Mesendoderm (in vitro differentiated cells): Measurements from ENCODE around the gene DSE.

Source experiments
- DNase-seq: peaks from one replicate; pipeline ENCODE4 v3.0.0; 2013
- H2AK5ac ChIP-seq: 2 replicates; pipeline ENCODE4 v1.6.1; 2013; ENCODE audit warnings: low read length, inconsistent platforms
- H2BK120ac ChIP-seq: 2 replicates; pipeline ENCODE4 v1.6.1; 2013; ENCODE audit warnings: low read depth, mild to moderate bottlenecking, low read length, moderate library complexity, mixed read lengths
- H2BK15ac ChIP-seq: replicated peaks from 2 replicates; pipeline ENCODE4 v1.6.1; 2013; ENCODE audit warnings: low read depth, mild to moderate bottlenecking, moderate library complexity
- H2BK5ac ChIP-seq: 2 replicates; pipeline ENCODE4 v1.6.1; 2013; ENCODE audit warnings: low read length, inconsistent platforms
- H3K18ac ChIP-seq: 2 replicates; pipeline ENCODE4 v1.6.1; 2013; ENCODE audit warnings: mild to moderate bottlenecking, low read length, mixed read lengths
- H3K23ac ChIP-seq: one replicate; pipeline ENCODE4 v1.6.1; 2013; ENCODE audit warnings: low read length
- H3K27ac ChIP-seq: 2 replicates; pipeline ENCODE4 v1.5.1; 2013; ENCODE audit warnings: low read depth, mild to moderate bottlenecking, inconsistent platforms, low read length, moderate library complexity
- H3K27me3 ChIP-seq: 2 replicates; pipeline ENCODE4 v1.6.1; 2013; ENCODE audit warnings: low read length, control low read depth, mild to moderate bottlenecking, inconsistent platforms; ENCODE audit not compliant: insufficient read depth, poor library complexity
- H3K36me3 ChIP-seq: 2 replicates; pipeline ENCODE4 v1.6.1; 2013; ENCODE audit warnings: low read length, inconsistent platforms; ENCODE audit not compliant: control insufficient read depth, insufficient read depth
- H3K4ac ChIP-seq: one replicate; pipeline ENCODE4 v1.6.1; 2013; ENCODE audit warnings: low read depth, mild to moderate bottlenecking, low read length, moderate library complexity
- H3K4me1 ChIP-seq: 2 replicates; pipeline ENCODE4 v1.6.1; 2013; ENCODE audit warnings: low read depth, low read length, inconsistent platforms; ENCODE audit not compliant: control insufficient read depth
- H3K4me2 ChIP-seq: 2 replicates; pipeline ENCODE4 v1.6.1; 2013; ENCODE audit warnings: low read length
- H3K4me3 ChIP-seq: 2 replicates; pipeline ENCODE4 v1.5.1; 2013; ENCODE audit warnings: mild to moderate bottlenecking, low read length
- H3K56ac ChIP-seq: one replicate; pipeline ENCODE4 v1.6.1; 2013; ENCODE audit warnings: low read length
- H3K79me1 ChIP-seq: 2 replicates; pipeline ENCODE4 v1.6.1; 2013; ENCODE audit warnings: low read length, inconsistent platforms
- H3K79me2 ChIP-seq: 2 replicates; pipeline ENCODE4 v1.6.1; 2013; ENCODE audit warnings: mild to moderate bottlenecking, low read length; ENCODE audit not compliant: control insufficient read depth, insufficient read depth
- H3K9ac ChIP-seq: 2 replicates; pipeline ENCODE4 v1.6.1; 2013; ENCODE audit warnings: low read length, inconsistent platforms
- H4K5ac ChIP-seq: one replicate; pipeline ENCODE4 v1.6.1; 2013; ENCODE audit warnings: low read length
- H4K8ac ChIP-seq: one replicate; pipeline ENCODE4 v1.6.1; 2013; ENCODE audit warnings: low read depth, mild to moderate bottlenecking, control low read depth, low read length, moderate library complexity
- WGBS: extraction: QIAGEN DNeasy Blood & Tissue Kit; methylation state at CpG from one replicate; pipeline ENCODE4 v1.1.7; 2013; ENCODE audit warnings: low lambda C conversion rate, missing lambda C conversion rate; ENCODE audit not compliant: insufficient coverage; ENCODE audit errors: extremely low coverage; 5-methylcytosine and 5-hydroxymethylcytosine counted together

Gene DSE

DNA sequence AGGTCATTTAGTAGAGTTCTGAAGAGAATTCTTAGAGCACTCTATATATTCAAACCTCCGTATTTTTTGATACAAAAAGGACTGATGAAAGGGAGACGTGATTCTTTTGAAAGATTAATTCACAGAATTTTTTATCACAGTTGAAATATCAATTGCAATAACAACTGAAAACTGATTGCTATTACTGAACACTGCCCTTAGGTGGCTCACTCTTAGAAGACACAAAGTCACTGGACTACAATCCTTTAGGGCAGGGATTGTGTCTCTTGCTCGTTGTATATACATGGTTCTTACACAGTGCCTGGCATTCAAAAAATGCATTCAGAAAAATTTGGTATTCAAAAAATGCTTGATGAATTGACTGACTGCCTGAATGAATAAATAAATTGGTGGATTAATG lies 73.3 kb downstream of the DSE start:
- DNase-seq: peak; percentile 40
- Histone ChIP-seq H3K36me3 (no peaks in the 10 kb centered on the region), H4K5ac (no peak overlapping the region), H4K8ac (no peak overlapping the region), H2BK120ac (no peak overlapping the region), H3K27me3 (no peaks in the 10 kb centered on the region), H3K4me3 (no peak overlapping the region), H2BK5ac (no peak overlapping the region), H2AK5ac (no peak overlapping the region), H3K27ac (no peak overlapping the region), H3K18ac (no peak overlapping the region), H3K79me1 (no peaks in the 10 kb centered on the region), H2BK15ac (no peak overlapping the region), H3K56ac (no peak overlapping the region), H3K23ac (no peak overlapping the region), H3K4me1 (no peaks in the 10 kb centered on the region), H3K79me2 (no peaks in the 10 kb centered on the region), H3K4me2 (no peak overlapping the region), H3K9ac (no peak overlapping the region), H3K4ac (no peak overlapping the region)
- WGBS: no CpG with 5 or more reads among the region's 3 CpGs

DNA sequence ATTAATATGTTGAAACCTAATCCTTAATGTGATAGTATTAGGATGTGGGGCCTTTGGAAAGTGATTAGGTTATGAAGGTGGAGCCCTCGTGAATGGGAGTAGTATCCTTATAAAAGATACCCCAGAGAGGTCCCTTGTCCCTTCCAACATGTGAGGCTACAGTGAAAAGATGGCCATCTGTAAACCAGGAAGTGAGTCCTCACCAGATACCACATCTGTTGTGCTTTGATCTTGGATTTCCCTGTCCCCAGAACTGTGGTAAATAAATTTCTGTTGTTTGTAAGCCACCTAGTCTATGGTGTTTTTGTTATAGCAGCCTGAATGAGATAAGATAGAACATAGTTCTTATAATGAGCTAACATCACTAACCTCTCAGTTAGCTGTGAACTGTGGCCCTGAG lies 73.8 kb downstream of the DSE start:
- no CpG with 5 or more reads among the region's 1 CpG for WGBS
- no peak for DNase-seq
- H3K27ac ChIP-seq: no peak overlapping the region

DNA sequence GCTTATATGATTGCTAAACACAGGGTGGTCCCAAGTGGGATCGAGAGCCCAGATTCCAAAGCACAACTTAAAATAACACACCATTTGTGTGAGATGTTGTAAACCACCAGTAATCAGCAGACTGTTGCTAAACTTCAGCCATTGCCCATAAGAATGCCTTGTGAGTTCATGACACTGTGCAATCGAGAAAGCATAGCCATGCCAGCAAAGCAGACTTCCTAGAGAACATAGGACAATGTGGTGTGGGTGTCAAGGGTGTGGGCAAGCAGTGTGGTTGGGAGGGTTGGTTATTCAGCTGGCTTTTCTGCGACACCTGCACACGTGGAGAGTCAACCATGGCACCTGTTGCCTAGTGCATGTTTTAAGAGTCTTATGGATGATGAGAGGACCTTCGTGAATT lies 74.4 kb downstream of the DSE start:
- H3K18ac ChIP-seq: no peak overlapping the region
- H3K4me2 ChIP-seq: no peak overlapping the region
- no peak overlapping the region for H2BK15ac ChIP-seq
- H4K8ac ChIP-seq: no peak overlapping the region
- H3K79me1 ChIP-seq: no peaks in the 10 kb centered on the region
- H3K4ac ChIP-seq: no peak overlapping the region
- no peaks in the 10 kb centered on the region for H3K36me3 ChIP-seq
- H3K4me1 ChIP-seq: no peaks in the 10 kb centered on the region
- H3K56ac ChIP-seq: no peak overlapping the region
- no CpG with 5 or more reads among the region's 5 CpGs for WGBS
- no peaks in the 10 kb centered on the region for H3K27me3 ChIP-seq
- no peak overlapping the region for H3K27ac ChIP-seq
- H3K9ac ChIP-seq: no peak overlapping the region
- H2BK5ac ChIP-seq: no peak overlapping the region
- H3K4me3 ChIP-seq: no peak overlapping the region
- no peak overlapping the region for H3K23ac ChIP-seq
- DNase-seq: no peak
- H2AK5ac ChIP-seq: no peak overlapping the region
- H2BK120ac ChIP-seq: no peak overlapping the region
- no peaks in the 10 kb centered on the region for H3K79me2 ChIP-seq
- no peak overlapping the region for H4K5ac ChIP-seq

More for the DNA sequence above, 73.8 kb downstream of the DSE start:
- Histone ChIP-seq H3K4me1 (no peaks in the 10 kb centered on the region), H2AK5ac (no peak overlapping the region), H3K79me2 (no peaks in the 10 kb centered on the region), H3K4me2 (no peak overlapping the region), H3K18ac (no peak overlapping the region), H2BK120ac (no peak overlapping the region), H4K5ac (no peak overlapping the region), H4K8ac (no peak overlapping the region), H2BK5ac (no peak overlapping the region), H3K9ac (no peak overlapping the region), H2BK15ac (no peak overlapping the region), H3K36me3 (no peaks in the 10 kb centered on the region), H3K79me1 (no peaks in the 10 kb centered on the region), H3K27me3 (no peaks in the 10 kb centered on the region), H3K23ac (no peak overlapping the region), H3K56ac (no peak overlapping the region), H3K4ac (no peak overlapping the region), H3K4me3 (no peak overlapping the region)

DNA sequence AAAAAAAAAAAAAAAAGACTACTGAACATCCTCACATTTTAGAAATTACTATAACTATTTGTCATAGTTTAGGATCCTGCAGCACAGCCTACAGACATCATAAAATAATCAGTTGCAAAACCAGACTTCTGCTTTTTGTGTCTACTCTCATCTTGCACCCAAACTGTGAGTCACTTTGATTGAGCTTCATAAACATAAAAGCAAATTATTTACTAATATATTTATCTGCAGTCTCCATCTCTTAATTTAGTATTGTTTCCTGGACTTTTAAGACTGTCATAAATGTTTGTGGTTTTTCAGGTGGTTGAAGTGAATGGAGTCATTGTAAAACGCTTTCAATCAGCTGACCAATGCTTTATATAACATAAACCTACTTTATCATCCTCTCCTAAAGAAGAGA lies 75.7 kb downstream of the DSE start:
- Histone ChIP-seq H4K8ac (no peak overlapping the region), H3K79me2 (no peaks in the 10 kb centered on the region), H3K4me1 (no peaks in the 10 kb centered on the region), H3K4me2 (no peak overlapping the region), H3K56ac (no peak overlapping the region), H3K27ac (no peak overlapping the region), H3K27me3 (no peaks in the 10 kb centered on the region), H3K4ac (no peak overlapping the region), H3K79me1 (no peaks in the 10 kb centered on the region), H3K18ac (no peak overlapping the region), H3K4me3 (no peak overlapping the region), H2BK120ac (no peak overlapping the region), H4K5ac (no peak overlapping the region), H2BK15ac (no peak overlapping the region), H3K9ac (no peak overlapping the region), H2BK5ac (no peak overlapping the region), H3K23ac (no peak overlapping the region), H3K36me3 (no peaks in the 10 kb centered on the region), H2AK5ac (no peak overlapping the region)
- no peak for DNase-seq
- no CpG with 5 or more reads among the region's 1 CpG for WGBS

DNA sequence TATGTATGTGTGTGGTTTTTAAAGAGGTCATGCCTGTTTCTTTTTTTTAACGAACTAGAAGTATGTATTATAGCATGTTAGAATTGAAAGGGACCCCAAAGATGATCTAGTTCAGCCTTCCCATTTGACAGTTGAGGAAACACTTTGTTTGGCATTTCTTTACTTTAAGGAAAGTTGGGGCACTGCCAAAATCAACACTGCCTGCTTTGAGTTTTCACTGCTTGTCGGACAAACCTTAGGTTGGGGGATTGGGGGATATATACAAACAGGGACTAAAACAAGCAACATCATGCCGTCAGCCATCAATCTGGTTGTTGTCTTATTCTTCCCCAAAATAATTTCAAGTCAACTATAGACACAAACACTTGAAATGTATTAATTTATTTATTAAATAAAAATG lies 76.3 kb downstream of the DSE start:
- Histone ChIP-seq H3K4me3 (no peak overlapping the region), H4K5ac (no peak overlapping the region)
- WGBS: no CpG with 5 or more reads among the region's 3 CpGs

DNA sequence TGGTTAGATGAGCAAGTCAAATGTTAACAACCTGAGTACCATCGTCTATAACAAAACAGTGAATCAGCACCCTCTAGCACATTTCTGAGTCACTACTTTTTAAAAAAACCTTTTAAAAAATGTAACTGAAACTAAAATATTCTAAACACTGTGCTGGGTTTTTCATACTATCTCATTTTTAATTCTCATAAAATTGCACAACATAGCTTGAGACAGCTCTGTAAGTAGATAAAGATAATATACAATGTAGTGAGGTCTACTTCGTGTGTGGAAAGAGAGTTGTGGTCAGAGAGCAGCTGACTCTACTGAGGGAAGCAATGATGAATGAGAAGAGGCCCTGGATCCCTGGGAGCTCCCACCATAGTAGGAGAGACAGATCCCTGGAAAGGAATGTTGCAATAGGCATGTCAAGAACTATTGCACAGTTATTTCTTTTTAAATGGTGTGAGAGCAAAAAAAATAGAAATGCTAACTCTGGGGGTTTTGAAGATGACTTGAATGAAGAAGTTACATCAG lies 76.8 kb downstream of the DSE start:
- no peaks in the 10 kb centered on the region for H3K79me2 ChIP-seq
- no peak overlapping the region for H3K4me2 ChIP-seq
- H4K5ac ChIP-seq: no peak overlapping the region
- H2BK120ac ChIP-seq: no peak overlapping the region
- H4K8ac ChIP-seq: no peak overlapping the region
- H3K27ac ChIP-seq: no peak overlapping the region
- no peak overlapping the region for H3K4me3 ChIP-seq
- H3K4me1 ChIP-seq: no peaks in the 10 kb centered on the region
- no peak overlapping the region for H3K9ac ChIP-seq
- no peak overlapping the region for H3K18ac ChIP-seq
- H3K56ac ChIP-seq: no peak overlapping the region
- no peak for DNase-seq
- no CpG with 5 or more reads among the region's 2 CpGs for WGBS
- no peak overlapping the region for H3K4ac ChIP-seq
- H3K79me1 ChIP-seq: no peaks in the 10 kb centered on the region
- H3K27me3 ChIP-seq: no peaks in the 10 kb centered on the region
- H3K36me3 ChIP-seq: no peaks in the 10 kb centered on the region
- H2AK5ac ChIP-seq: no peak overlapping the region
- H3K23ac ChIP-seq: no peak overlapping the region
- no peak overlapping the region for H2BK5ac ChIP-seq
- no peak overlapping the region for H2BK15ac ChIP-seq

More for the DNA sequence above, 76.3 kb downstream of the DSE start:
- no peak overlapping the region for H2AK5ac ChIP-seq
- H3K56ac ChIP-seq: no peak overlapping the region
- H3K79me2 ChIP-seq: no peaks in the 10 kb centered on the region
- no peaks in the 10 kb centered on the region for H3K36me3 ChIP-seq
- H4K8ac ChIP-seq: no peak overlapping the region
- H3K4me1 ChIP-seq: no peaks in the 10 kb centered on the region
- no peaks in the 10 kb centered on the region for H3K27me3 ChIP-seq
- H3K9ac ChIP-seq: no peak overlapping the region
- no peak overlapping the region for H3K23ac ChIP-seq
- no peak overlapping the region for H2BK15ac ChIP-seq
- DNase-seq: no peak
- no peak overlapping the region for H2BK120ac ChIP-seq
- no peak overlapping the region for H3K27ac ChIP-seq
- H3K4me2 ChIP-seq: no peak overlapping the region
- no peak overlapping the region for H3K4ac ChIP-seq
- no peak overlapping the region for H2BK5ac ChIP-seq
- no peaks in the 10 kb centered on the region for H3K79me1 ChIP-seq
- no peak overlapping the region for H3K18ac ChIP-seq
